Ascending aorta (tissue), 2 donors: ENCODE results near the gene CAPN15. TPM values are rescaled to one million over a fixed set of nuclear protein-coding genes. Genes with fewer than 3 reads are reported as not detected.

Experiments used
- DNase-seq, 2 donors: peaks; one replicate each; pipeline ENCODE4 v3.0.0-alpha.2; 2019; ENCODE audit warnings: low spot score in 2 of 2
- H3K27ac ChIP-seq, 2 donors: fragments of 200-600 bp; sonication (generic); one replicate each; pipeline ENCODE4 v1.5.1; 2016 to 2017; ENCODE audit warnings: mild to moderate bottlenecking in 1 of 2
- H3K27me3 ChIP-seq: fragments of 200-600 bp; sonication (generic); one replicate; pipeline ENCODE4 v1.5.1; 2017
- H3K36me3 ChIP-seq, 2 donors: fragments of 200-600 bp; sonication (generic); one replicate each; pipeline ENCODE4 v1.5.1; 2016
- H3K4me1 ChIP-seq, 2 donors: fragments of 200-600 bp; sonication (generic); one replicate each; pipeline ENCODE4 v1.5.1; 2016 to 2017; ENCODE audit warnings: mild to moderate bottlenecking in 1 of 2
- H3K4me3 ChIP-seq, 2 donors: fragments of 200-600 bp; sonication (generic); one replicate each; pipeline ENCODE4 v1.5.1; 2016 to 2017; ENCODE audit warnings: mild to moderate bottlenecking in 1 of 2
- H3K9me3 ChIP-seq, 2 donors: fragments of 200-600 bp; sonication (generic); one replicate each; pipeline ENCODE4 v1.5.1; 2016
- intact Hi-C: fragments of 100-400 bp; cut with DNase I; formaldehyde crosslinking; loops from one replicate; pipeline ENCODE4 v1.15.1; 2023
- total RNA-seq: library from RNA; depleted of rRNA; stranded (reverse); fragments of >200 nt; gene quantifications from one replicate; pipeline ENCODE4 v1.1.0, GENCODE V29; 2016
- TF ChIP-seq, protein P1 (sequence below), 3 experiments: fragments of 200-600 bp in 2 of 3; fragments of 450-650 bp in 1 of 3; sonication (generic) in 2 of 3; IDR thresholded peaks; one replicate each; pipeline ENCODE4 v1.5.1; 2016 to 2019; ENCODE audit warnings: antibody characterized with exemption in 3 of 3, mild to moderate bottlenecking in 1 of 3, moderate library complexity in 1 of 3

The CAPN15 gene
- total RNA-seq, 1 donor from 2014 or later: 249 TPM

DNA sequence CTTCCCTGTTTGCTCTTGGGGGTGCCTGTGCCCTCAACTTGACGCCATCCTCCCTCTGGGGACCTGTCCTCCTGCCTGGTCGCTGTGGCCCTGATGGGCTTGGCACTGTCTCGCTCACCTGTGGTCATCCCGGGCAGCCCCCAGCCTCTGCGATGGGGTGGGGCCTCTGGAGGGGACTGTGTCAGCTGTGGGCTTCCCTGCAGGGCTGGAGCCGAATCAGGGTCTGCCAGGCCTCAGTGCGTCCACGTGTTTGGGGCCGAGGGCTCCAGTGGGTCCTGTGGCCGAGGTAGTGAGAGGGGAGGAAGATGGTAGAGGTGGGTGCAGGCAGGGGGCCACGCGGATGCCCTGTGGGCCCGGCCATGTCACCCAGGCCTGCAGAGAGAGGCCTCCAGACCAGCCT, 50.3 kb downstream of the CAPN15 start:
- no peaks in the 10 kb centered on the region for H3K4me1 ChIP-seq
- H3K27me3 ChIP-seq: no peaks in the 10 kb centered on the region
- peaks cover 28 to 31% of the 10 kb centered on the region in 2 donors for H3K36me3 ChIP-seq
- no peak for DNase-seq
- H3K4me3 ChIP-seq: no peak overlapping the region
- H3K27ac ChIP-seq: no peak overlapping the region
- intact Hi-C loops: no loop called here
- no peaks in the 10 kb centered on the region for H3K9me3 ChIP-seq
- TF ChIP-seq, protein P1, sequence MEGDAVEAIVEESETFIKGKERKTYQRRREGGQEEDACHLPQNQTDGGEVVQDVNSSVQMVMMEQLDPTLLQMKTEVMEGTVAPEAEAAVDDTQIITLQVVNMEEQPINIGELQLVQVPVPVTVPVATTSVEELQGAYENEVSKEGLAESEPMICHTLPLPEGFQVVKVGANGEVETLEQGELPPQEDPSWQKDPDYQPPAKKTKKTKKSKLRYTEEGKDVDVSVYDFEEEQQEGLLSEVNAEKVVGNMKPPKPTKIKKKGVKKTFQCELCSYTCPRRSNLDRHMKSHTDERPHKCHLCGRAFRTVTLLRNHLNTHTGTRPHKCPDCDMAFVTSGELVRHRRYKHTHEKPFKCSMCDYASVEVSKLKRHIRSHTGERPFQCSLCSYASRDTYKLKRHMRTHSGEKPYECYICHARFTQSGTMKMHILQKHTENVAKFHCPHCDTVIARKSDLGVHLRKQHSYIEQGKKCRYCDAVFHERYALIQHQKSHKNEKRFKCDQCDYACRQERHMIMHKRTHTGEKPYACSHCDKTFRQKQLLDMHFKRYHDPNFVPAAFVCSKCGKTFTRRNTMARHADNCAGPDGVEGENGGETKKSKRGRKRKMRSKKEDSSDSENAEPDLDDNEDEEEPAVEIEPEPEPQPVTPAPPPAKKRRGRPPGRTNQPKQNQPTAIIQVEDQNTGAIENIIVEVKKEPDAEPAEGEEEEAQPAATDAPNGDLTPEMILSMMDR (IDR thresholded peaks at IDR 0.05): no peak

DNA sequence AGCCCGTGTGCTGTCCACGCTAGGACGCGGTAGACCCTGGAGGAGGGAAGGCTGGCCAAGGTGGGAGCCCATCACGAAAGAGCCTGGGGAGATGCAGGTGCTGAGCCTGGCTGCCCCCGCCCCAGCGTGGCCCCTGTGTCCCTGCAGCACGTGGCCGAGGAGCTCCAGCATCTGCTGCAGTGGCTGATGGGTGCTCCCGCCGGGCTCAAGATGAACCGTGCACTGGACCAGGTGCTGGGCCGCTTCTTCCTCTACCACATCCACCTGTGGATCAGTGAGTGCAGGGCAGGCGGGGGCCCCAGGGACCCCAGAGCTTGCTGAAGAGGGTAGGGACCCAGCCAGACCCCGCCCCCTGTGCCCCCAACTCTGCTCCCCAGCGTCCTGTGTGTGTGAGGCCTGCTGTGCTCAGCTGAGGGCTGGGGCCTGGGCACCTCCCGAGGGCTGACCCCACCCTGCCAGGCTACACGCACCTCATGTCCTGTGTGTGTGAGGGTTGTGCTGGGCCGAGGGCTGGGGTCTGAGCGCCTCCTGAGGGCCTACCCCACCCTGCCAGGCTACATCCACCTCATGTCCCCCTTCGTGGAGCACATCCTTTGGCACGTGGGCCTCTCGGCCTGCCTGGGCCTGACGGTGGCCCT, 50.8 kb downstream of the CAPN15 start:
- no peak for DNase-seq
- intact Hi-C loops: no loop called here
- TF ChIP-seq, protein P1 (IDR thresholded peaks at IDR 0.05): no peak
- Histone ChIP-seq H3K36me3 (peaks cover 28 to 34% of the 10 kb centered on the region in 2 donors), H3K9me3 (no peaks in the 10 kb centered on the region), H3K27me3 (no peaks in the 10 kb centered on the region), H3K27ac (no peak overlapping the region), H3K4me1 (no peaks in the 10 kb centered on the region), H3K4me3 (no peak overlapping the region)

DNA sequence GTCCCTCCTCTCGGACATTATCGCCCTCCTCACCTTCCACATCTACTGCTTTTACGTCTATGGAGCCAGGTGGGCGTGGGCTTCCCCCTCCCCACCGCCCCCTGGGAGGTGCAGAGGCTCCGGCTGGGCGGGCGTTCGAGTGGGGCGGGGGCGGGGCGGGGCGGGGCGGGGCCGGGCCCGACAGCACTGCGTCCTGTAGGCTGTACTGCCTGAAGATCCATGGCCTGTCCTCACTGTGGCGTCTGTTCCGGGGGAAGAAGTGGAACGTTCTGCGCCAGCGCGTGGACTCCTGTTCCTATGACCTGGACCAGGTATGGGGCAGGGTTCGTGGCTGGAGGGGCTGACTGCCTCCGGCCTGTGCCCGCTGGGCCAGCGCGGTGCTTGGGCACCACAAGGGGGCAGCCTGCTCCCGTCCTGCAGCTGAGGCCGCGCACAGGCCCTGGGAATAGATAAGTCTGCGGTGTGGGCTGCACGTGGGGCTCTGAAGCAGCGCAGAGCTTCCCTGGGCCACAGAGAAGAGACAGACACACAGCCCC, 51.4 kb downstream of the CAPN15 start:
- no peaks in the 10 kb centered on the region for H3K9me3 ChIP-seq
- TF ChIP-seq, protein P1 (IDR thresholded peaks at IDR 0.05): peak; percentile 25 to 55 (median 50)
- no peak for DNase-seq
- intact Hi-C loops: no loop called here
- H3K27me3 ChIP-seq: no peaks in the 10 kb centered on the region
- H3K4me3 ChIP-seq: no peak overlapping the region
- H3K4me1 ChIP-seq: no peaks in the 10 kb centered on the region
- H3K27ac ChIP-seq: no peak overlapping the region
- H3K36me3 ChIP-seq: peaks cover 28 to 31% of the 10 kb centered on the region in 2 donors

DNA sequence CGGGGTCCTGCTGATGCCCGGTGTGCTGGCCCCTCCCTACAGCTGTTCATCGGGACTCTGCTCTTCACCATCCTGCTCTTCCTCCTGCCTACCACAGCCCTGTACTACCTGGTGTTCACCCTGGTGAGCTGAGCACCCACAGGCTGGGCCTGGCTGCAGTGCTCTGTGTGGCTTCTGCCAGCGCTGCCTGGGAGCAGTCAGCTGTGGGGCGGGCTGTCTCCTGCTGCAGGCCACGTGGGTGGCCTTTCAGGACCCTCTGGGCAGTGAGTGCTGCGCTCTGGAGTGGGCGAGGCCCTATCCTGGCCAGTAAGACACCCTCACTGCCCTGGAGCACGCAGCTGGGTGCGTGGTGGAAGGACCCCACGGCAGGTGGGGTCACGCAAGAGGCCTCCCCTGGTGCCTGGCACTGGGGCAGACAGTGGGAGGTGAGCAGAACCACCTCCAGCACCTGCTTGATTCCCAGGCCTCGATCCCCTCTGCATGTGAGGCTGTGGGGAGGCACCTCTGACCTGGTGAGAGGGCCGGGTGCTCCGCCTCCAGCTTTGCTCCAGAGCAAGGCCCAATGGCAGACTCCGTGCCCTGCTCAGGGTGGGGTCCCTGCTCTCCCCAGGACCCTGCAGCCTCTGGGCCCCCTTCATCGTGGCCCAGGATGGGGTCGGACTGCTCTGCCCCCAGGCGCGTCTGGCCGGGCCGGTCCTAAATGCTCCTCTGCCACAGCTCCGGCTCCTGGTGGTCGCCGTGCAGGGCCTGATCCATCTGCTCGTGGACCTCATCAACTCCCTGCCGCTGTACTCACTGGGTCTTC, 52.8 kb downstream of the CAPN15 start:
- no peak for DNase-seq
- no peak overlapping the region for H3K4me3 ChIP-seq
- H3K4me1 ChIP-seq: no peaks in the 10 kb centered on the region
- no peak overlapping the region for H3K27ac ChIP-seq
- peaks cover 14 to 17% of the 10 kb centered on the region in 2 donors for H3K36me3 ChIP-seq
- H3K9me3 ChIP-seq: no peaks in the 10 kb centered on the region
- intact Hi-C loops: no loop called here
- H3K27me3 ChIP-seq: no peaks in the 10 kb centered on the region
- TF ChIP-seq, protein P1 (IDR thresholded peaks at IDR 0.05): no peak

DNA sequence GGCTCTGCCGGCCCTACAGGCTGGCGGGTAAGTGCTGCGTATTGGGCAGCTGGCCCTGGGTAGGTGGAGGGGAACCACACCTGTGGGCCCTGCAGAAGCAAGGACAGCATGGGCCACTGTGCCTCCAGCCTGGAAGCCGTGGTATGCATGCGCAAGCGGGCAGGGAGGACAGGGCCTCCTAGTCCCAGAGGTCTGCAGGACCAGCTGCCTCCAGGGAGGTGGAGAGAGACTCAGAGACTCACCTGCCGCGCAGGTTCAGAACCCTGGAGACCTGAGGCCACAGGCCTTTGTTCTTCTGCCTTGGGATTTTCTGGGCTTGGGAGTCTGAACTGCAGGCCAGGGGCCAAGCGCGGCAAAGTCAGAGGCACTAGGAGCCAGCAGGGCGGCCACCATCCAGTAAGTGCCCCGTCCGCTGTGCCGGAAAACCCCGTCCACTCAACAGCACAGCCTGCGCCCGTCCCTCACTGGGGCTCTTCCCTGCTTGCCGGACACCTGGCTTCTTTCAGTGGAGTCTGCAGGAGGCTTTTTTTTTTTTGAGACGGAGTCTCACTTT, 53.5 kb downstream of the CAPN15 start:
- no peak overlapping the region for H3K27ac ChIP-seq
- H3K9me3 ChIP-seq: no peaks in the 10 kb centered on the region
- DNase-seq: no peak
- H3K36me3 ChIP-seq: peaks cover 7 to 11% of the 10 kb centered on the region in 2 donors
- TF ChIP-seq, protein P1 (IDR thresholded peaks at IDR 0.05): no peak
- H3K4me1 ChIP-seq: no peaks in the 10 kb centered on the region
- no peak overlapping the region for H3K4me3 ChIP-seq
- no peaks in the 10 kb centered on the region for H3K27me3 ChIP-seq
- intact Hi-C loops: no loop called here
